PFSK-1 (cell line): ENCODE measurements around the gene IST1.

Source experiments
- POLR2AphosphoS5 ChIP-seq: IDR thresholded peaks from 2 replicates; pipeline ENCODE4 v1.6.1; 2012; ENCODE audit warnings: low read depth, mild to moderate bottlenecking, control low read depth, low read length, moderate library complexity
- TAF1 ChIP-seq: IDR thresholded peaks from 2 replicates; pipeline ENCODE4 v1.6.1; 2012; ENCODE audit warnings: low read length, control low read depth, borderline replicate concordance; ENCODE audit not compliant: insufficient read depth

DNA sequence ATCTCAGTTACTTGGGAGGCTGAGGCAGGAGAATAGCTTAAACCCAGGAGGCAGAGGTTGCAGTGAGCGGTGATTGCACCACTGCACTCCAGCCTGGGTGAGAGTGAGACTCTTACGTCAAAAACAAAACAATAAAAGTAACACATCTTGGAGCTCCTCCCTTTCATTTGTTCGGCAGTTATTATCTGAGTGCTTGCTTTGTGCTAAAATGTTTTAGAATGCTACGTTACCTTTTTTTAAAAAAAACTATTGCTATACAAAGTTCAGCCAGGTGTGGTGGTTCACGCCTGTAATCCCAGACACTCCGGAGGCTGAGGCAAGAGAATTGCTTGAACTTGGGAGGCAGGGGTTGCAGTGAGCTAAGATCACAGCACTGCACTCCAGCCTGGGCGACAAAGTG is 15.8 kb downstream of the IST1 start:
- TF ChIP-seq POLR2AphosphoS5 = no peak
- TF ChIP-seq TAF1 = no peak
